NCI-H526 (cell line): Measurements from ENCODE around the gene C1orf232.

Experiments
- DNase-seq, 2 experiments: peaks; one replicate each; lab custom pipeline; 2025; lab: John Stamatoyannopoulos, UW

Gene C1orf232

DNA sequence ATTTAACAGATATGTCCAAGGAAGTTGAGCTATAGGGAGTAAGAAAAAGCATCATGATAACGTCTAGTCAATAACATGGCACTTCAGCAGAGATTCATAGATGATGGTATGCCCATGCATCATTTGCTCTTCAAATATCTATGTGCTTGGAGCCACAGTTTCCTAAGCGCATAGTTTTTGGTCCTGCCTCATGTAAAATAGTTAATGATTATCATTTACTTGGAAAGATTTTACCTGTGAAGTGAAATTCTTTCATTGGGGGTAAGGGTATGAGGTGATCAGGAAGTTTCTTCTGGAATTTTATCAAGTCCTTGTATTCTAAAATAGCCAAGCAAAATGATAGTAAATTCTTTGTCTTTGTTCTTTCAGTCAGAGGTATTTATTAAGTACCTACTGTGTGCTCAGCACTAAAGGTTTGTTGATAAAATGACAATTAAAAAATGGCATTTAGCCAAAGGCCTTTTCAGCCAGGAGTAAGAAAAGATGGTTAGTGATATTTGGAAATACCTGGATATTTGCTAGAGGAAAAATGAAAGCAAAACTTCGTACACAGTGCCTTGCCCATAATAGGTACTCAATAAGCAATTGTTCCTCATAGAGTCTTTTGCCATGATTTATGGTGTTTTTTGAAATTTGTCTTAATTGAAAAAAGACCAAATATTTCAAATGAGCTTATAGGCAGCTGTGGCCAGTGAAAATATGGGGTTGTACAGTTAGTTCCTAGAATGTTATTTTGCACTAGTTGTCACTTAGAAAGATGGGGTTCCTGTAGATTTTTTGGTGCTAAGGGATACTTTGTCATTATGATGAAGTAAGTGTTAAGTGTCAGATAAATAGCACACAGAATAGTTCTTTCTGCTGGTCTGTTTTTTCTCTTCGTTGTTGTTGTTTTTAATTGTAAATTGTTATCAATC, 44.1 kb downstream of the C1orf232 start:
- DNase-seq: no peak

DNA sequence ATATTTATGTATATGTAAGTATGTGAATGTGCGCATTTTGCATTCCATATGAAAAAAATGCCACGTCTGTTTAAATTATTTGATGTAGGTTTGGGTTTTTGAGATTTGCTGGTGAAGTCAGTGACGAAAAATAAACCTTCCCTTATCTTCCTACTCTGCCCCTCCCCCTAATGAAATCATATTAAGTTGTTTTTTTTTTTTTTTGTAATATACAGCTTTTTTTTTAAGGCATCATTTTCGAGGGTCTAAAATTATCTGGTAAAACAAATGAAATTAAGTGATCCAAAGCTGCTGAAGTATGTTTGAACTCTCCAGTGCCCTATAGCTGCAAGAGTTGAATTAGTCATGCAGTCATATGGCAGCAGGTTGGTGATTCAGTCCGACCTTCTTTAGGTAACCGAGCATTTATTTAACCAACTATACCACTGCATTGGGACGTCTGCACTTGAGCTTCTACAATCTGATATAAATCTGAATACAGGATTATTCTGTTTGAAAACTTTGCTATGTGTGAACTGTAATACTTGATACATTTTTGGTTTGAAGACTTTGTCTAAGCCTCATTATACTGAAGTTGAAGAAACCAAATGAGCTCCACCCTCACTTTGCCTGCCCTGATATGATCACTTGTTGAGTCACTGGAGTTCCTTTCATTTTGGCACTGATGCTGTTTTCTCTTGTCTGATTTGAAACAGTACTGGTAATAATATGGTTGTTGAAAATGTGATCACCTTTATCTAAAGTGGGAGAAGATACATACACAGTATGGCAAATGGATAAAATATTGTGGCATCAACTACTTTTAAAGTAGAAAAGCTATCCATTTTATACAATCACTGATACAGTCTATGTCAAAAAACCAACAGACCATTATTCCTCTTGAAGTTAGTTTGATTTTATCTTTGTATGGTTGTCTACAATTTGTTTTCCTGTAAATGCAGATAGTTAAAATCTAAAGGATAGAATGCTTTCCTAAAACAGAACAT, 45.5 kb downstream of the C1orf232 start:
- DNase-seq: no peak

DNA sequence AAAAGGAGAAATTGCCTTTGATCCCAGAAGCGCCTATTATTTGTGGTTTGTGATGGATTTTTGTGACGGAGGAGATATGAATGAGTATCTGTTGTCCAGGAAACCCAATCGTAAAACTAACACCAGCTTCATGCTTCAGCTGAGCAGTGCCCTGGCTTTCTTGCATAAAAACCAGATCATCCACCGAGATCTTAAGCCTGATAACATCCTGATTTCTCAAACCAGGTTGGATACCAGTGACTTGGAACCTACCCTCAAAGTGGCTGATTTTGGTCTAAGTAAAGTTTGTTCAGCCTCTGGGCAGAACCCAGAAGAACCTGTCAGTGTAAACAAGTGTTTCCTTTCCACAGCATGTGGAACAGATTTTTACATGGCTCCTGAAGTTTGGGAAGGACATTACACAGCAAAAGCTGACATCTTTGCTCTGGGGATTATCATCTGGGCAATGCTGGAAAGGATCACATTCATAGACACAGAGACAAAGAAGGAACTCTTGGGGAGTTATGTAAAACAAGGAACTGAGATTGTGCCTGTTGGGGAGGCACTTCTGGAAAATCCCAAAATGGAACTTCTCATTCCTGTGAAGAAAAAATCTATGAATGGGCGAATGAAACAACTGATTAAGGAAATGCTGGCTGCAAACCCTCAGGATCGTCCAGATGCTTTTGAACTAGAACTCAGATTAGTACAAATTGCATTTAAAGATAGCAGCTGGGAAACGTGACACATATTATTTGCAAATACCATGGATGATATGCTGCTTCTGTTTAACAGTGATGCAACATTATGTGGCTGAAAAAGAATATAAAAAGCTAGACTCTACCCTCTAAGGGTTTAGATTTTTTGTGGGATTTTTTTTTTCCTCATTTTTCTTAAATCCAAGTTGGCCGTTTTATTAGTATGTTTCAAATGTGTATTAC, 46.6 kb downstream of the C1orf232 start:
- no peak for DNase-seq

GRCh38 chr1:26119892-26120608, 48.7 kb downstream of the C1orf232 start:
- no peak for DNase-seq

GRCh38 chr1:26114165-26114927, 54.4 kb downstream of the C1orf232 start:
- no peak for DNase-seq
